Gastrocnemius medialis (tissue), 4 donors: ENCODE data around the gene JMY. TPM values are rescaled to one million over a fixed set of nuclear protein-coding genes. Genes with fewer than 3 reads are reported as not detected.
A peak's percentile ranks its signal among the peaks of the same experiment; 100 is the strongest.

Source experiments
- ATAC-seq, 2 donors: fragments of 150-250 bp; one replicate each; pipeline ENCODE4 v1.9.1; 2016
- DNase-seq, 2 donors: peaks; one replicate each; pipeline ENCODE4 v3.0.0-alpha.2; 2019
- H3K27ac ChIP-seq, 4 donors: fragments of 200-600 bp; sonication (generic); 1 replicate in 1 of 4; 2 replicates in 3 of 4; pipeline ENCODE4 v1.5.1; 2016 to 2018; ENCODE audit warnings: mild to moderate bottlenecking in 2 of 4, moderate library complexity in 1 of 4
- H3K27me3 ChIP-seq, 3 donors: fragments of 200-600 bp; sonication (generic) in 2 of 3; 1 replicate in 1 of 3; 2 replicates in 2 of 3; pipeline versions ENCODE4 v1.5.1 to v1.6.0; 2016 to 2019; ENCODE audit warnings: mild to moderate bottlenecking in 1 of 3, moderate library complexity in 1 of 3
- H3K36me3 ChIP-seq, 2 donors: fragments of 200-600 bp; sonication (generic) in 1 of 2; one replicate each; pipeline ENCODE4 v1.5.1; 2017 to 2018
- H3K4me1 ChIP-seq, 2 donors: fragments of 200-600 bp; sonication (generic) in 1 of 2; one replicate each; pipeline ENCODE4 v1.5.1; 2016 to 2017; ENCODE audit warnings: mild to moderate bottlenecking in 2 of 2
- H3K4me3 ChIP-seq, 4 donors: fragments of 200-600 bp; sonication (generic) in 3 of 4; 1 replicate in 1 of 4; 2 replicates in 3 of 4; pipeline ENCODE4 v1.5.1; 2016 to 2019; ENCODE audit warnings: mild to moderate bottlenecking in 2 of 4
- H3K9me3 ChIP-seq, 3 donors: fragments of 200-600 bp; sonication (generic) in 2 of 3; 1 replicate in 1 of 3; 2 replicates in 2 of 3; pipeline ENCODE4 v1.5.1; 2016 to 2019
- POLR2A ChIP-seq, 2 donors: fragments of 450-650 bp; IDR thresholded peaks; one replicate each; pipeline ENCODE4 v1.6.1; 2017; ENCODE audit warnings: antibody characterized with exemption in 2 of 2, mild to moderate bottlenecking in 2 of 2, moderate library complexity in 2 of 2
- in situ Hi-C, 4 donors: fragments of 200-750 bp; cut with MboI; loops; one replicate each; pipeline versions ENCODE4 v1.15.0 to v1.8.0; 2017; ENCODE audit warnings: low sequenced_read_pairs in 4 of 4
- intact Hi-C: fragments of 100-400 bp; cut with DNase I; formaldehyde crosslinking; loops from one replicate; pipeline ENCODE4 v1.15.1; 2023; ENCODE audit warnings: low total_unique reads
- total RNA-seq, 4 donors: library from RNA; depleted of rRNA; stranded (reverse); fragments of >200 nt; gene quantifications; one replicate each; pipeline versions ENCODE4 v1.1.0 to v1.2.3, GENCODE V29; 2016
- TF ChIP-seq, protein P1 (sequence below), 5 experiments: fragments of 450-650 bp in 3 of 5; fragments of 200-600 bp in 2 of 5; sonication (generic) in 2 of 5; IDR thresholded peaks in 4 of 5; conservative IDR thresholded peaks in 1 of 5; 1 replicate in 4 of 5; 2 replicates in 1 of 5; pipeline ENCODE4 v1.5.1; 2016 to 2019; ENCODE audit warnings: antibody characterized with exemption in 5 of 5, mild to moderate bottlenecking in 3 of 5, moderate library complexity in 3 of 5

JMY gene
- total RNA-seq, 4 donors from 2014 or later = 11.4 to 26.7 (median 16.8) TPM

DNA sequence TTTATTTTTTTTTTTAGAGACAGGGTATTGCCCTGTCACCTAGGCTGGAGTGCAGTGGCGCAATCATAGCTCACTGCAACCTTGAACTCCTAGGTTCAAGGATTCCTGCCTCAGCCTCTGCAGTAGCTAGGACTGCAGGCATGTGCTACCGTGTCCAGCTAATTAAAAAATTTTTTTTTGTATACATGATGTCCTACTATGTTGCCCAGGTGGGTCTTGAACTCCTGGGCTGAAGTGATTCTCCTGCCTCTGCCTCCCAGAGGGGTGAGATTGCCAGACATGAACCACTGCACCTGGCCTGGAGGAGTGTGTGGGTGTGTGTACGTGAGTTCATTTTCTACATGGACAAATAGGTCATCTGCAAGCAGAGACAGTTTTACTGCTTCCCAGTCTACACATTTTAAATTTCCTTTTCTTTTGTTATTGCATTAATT is 33.8 kb downstream of the JMY start:
- Histone ChIP-seq H3K27me3 (no peaks in the 10 kb centered on the region), H3K4me3 (no peak overlapping the region), H3K36me3 (no peaks in the 10 kb centered on the region), H3K27ac (no peak overlapping the region), H3K9me3 (no peaks in the 10 kb centered on the region), H3K4me1 (peaks cover 2 to 5% of the 10 kb centered on the region in 2 donors)
- intact Hi-C loops = no loop called here
- in situ Hi-C loops = no loop called here
- ATAC-seq (no peak), DNase-seq (no peak)
- no peak for TF ChIP-seq POLR2A (IDR thresholded peaks at IDR 0.05)
- TF ChIP-seq, protein P1, sequence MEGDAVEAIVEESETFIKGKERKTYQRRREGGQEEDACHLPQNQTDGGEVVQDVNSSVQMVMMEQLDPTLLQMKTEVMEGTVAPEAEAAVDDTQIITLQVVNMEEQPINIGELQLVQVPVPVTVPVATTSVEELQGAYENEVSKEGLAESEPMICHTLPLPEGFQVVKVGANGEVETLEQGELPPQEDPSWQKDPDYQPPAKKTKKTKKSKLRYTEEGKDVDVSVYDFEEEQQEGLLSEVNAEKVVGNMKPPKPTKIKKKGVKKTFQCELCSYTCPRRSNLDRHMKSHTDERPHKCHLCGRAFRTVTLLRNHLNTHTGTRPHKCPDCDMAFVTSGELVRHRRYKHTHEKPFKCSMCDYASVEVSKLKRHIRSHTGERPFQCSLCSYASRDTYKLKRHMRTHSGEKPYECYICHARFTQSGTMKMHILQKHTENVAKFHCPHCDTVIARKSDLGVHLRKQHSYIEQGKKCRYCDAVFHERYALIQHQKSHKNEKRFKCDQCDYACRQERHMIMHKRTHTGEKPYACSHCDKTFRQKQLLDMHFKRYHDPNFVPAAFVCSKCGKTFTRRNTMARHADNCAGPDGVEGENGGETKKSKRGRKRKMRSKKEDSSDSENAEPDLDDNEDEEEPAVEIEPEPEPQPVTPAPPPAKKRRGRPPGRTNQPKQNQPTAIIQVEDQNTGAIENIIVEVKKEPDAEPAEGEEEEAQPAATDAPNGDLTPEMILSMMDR (IDR thresholded peaks at IDR 0.05 in 4 of 5, conservative IDR thresholded peaks at IDR 0.05 in 1 of 5) = no peak

DNA sequence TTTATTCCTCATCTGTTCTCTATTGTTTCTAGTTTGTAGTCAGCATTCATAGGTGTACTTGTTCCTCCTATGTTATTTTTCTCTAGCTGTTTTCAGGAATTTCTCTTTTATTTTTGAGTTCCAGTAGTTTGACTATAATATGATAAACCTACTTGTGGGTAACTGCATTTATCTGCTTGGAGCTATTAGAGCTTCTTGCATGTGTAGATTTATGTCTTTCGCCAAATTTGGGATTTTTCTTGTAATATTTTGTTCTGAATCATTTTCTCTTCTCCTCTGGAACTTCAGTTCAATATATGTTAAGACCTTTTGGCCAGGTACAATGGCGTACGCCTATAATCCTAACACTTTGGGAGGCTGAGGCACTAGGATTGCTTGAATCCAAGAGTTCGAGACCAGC is 37.4 kb downstream of the JMY start:
- H3K9me3 ChIP-seq = no peaks in the 10 kb centered on the region
- in situ Hi-C loops = no loop called here
- H3K27ac ChIP-seq = no peak overlapping the region
- H3K27me3 ChIP-seq = no peaks in the 10 kb centered on the region
- H3K4me3 ChIP-seq = no peak overlapping the region
- H3K4me1 ChIP-seq = peaks cover 2 to 5% of the 10 kb centered on the region in 2 donors
- H3K36me3 ChIP-seq = no peaks in the 10 kb centered on the region
- no peak for ATAC-seq
- DNase-seq = no peak
- intact Hi-C loops = no loop called here
- no peak for TF ChIP-seq POLR2A (IDR thresholded peaks at IDR 0.05)
- TF ChIP-seq, protein P1 (IDR thresholded peaks at IDR 0.05 in 4 of 5, conservative IDR thresholded peaks at IDR 0.05 in 1 of 5) = no peak

DNA sequence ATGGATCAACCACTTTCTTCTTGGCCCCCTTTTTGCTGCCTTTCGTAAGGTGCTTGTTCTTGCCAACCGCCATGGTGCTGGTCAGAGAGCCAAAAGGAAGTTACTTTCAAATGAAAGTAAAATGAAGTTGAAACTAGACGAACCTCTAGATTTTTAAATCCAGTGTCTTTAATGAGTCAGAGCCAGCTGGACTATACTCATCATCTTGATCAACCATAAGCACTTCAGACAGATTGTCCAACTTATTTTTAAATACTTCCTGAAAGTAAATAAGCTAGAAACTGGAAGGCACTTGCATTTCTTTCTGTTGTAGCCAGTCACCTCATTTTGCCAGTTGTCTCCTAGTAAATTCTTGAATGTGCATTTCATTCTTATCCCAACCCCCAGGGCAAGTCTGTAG is 48.9 kb downstream of the JMY start:
- H3K9me3 ChIP-seq = no peaks in the 10 kb centered on the region
- ATAC-seq (no peak), DNase-seq (no peak)
- H3K4me1 ChIP-seq = no peaks in the 10 kb centered on the region
- no peak overlapping the region for H3K4me3 ChIP-seq
- peaks cover 0 to 6% of the 10 kb centered on the region in 2 donors for H3K36me3 ChIP-seq
- intact Hi-C loops = no loop called here
- H3K27ac ChIP-seq = no peak overlapping the region
- in situ Hi-C loops = no loop called here
- no peak for TF ChIP-seq POLR2A (IDR thresholded peaks at IDR 0.05)
- TF ChIP-seq, protein P1 (IDR thresholded peaks at IDR 0.05 in 4 of 5, conservative IDR thresholded peaks at IDR 0.05 in 1 of 5) = no peak
- H3K27me3 ChIP-seq = no peaks in the 10 kb centered on the region

DNA sequence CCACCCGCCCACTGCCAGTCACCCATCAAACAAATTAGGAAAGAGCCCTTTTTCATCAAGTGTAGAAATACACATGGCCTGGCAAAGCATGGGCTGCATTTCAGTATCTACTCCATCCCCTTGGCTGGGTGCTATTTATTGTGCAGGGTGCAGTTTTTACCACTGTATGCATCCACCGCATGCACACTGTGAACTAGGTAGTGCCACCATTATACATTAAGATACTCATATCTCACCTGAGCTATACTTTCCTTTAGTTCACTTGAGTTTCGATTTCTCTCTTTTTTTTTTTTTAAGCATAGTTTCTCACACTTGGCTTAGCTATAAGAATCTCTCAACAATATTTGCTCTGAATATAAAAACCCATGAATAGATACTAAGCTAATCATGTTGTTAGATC is 49.4 kb downstream of the JMY start:
- no peaks in the 10 kb centered on the region for H3K9me3 ChIP-seq
- DNase-seq = no peak
- no peak overlapping the region for H3K27ac ChIP-seq
- intact Hi-C loops = no loop called here
- in situ Hi-C loops = no loop called here
- H3K36me3 ChIP-seq = peaks cover 0 to 10% of the 10 kb centered on the region in 2 donors
- H3K4me3 ChIP-seq = no peak overlapping the region
- ATAC-seq = peak in 1 of 2 donors; percentile 23
- H3K4me1 ChIP-seq = no peaks in the 10 kb centered on the region
- TF ChIP-seq, protein P1 (IDR thresholded peaks at IDR 0.05 in 4 of 5, conservative IDR thresholded peaks at IDR 0.05 in 1 of 5) = no peak
- TF ChIP-seq POLR2A (IDR thresholded peaks at IDR 0.05) = no peak
- H3K27me3 ChIP-seq = no peaks in the 10 kb centered on the region

DNA sequence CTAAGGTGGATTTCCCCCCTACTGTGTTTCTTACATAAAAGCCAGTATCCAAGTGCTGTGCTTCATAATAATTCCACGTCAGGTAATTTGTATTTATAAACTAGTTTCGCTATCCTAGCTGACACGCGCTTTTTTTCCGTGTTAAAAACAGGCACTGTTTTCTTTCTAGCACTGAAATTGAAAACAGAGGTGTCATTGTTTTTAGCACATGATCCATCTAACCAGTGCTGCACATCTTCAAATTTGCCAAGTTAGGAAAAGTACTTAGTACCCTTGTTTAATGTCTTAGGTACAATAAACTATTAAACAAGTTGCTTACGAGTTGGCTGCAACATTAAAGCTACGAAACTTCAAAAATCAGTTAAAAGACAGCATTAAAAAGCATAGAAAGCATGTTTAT is 49.9 kb downstream of the JMY start:
- H3K4me3 ChIP-seq = no peak overlapping the region
- no peak overlapping the region for H3K27ac ChIP-seq
- no peaks in the 10 kb centered on the region for H3K4me1 ChIP-seq
- H3K9me3 ChIP-seq = no peaks in the 10 kb centered on the region
- H3K36me3 ChIP-seq = peaks cover 0 to 16% of the 10 kb centered on the region in 2 donors
- in situ Hi-C loops (no loop called here), intact Hi-C loops (no loop called here)
- DNase-seq = no peak
- no peaks in the 10 kb centered on the region for H3K27me3 ChIP-seq
- no peak for ATAC-seq
- TF ChIP-seq, protein P1 (IDR thresholded peaks at IDR 0.05 in 4 of 5, conservative IDR thresholded peaks at IDR 0.05 in 1 of 5) = no peak
- TF ChIP-seq POLR2A (IDR thresholded peaks at IDR 0.05) = no peak
